GM10248 (cell line): ENCODE measurements around the gene KCTD5.

Experiments used
- CTCF ChIA-PET: fragments of 300-600 bp; sonication (Branson Sonifier 250); formaldehyde crosslinking; extraction: SDS; loops from one replicate; lab custom pipeline; 2021; ENCODE audit warnings: antibody characterized with exemption; lab: Yijun Ruan, JAX
- POLR2A ChIA-PET: fragments of 350-650 bp; sonication (Branson Sonifier 250); formaldehyde crosslinking; extraction: SDS; loops from one replicate; lab custom pipeline; 2020; ENCODE audit warnings: antibody characterized with exemption; lab: Yijun Ruan, JAX
- DNase-seq: peaks from one replicate; pipeline ENCODE4 v3.0.0; 2012; ENCODE audit errors: extremely low spot score
- TF ChIP-seq, protein P1 (sequence below): IDR thresholded peaks from 2 replicates; pipeline ENCODE4 v1.5.1; 2012; ENCODE audit warnings: mild to moderate bottlenecking, low read depth; ENCODE audit errors: extremely low read depth, missing control alignments, control extremely low read depth

The KCTD5 gene

DNA sequence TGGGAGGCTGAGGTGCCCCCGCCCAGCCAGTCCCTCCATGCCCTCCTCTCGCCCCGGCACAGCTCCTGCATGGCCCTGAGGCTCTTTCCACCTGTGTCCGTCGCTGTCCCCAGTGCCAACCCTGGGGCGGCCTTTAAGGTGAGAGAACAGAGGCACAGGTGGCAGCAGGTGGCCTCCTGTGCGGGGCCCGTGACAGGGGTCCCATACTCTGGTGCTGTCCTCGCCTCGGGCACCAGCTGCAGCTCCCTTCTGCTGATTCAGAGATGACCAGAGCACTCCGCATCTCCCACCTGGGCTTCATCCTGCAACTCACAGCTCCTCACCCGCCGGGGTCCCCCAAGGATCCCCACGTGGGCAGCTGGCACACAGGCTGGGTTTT lies 29.7 kb downstream of the KCTD5 start:
- TF ChIP-seq, protein P1, sequence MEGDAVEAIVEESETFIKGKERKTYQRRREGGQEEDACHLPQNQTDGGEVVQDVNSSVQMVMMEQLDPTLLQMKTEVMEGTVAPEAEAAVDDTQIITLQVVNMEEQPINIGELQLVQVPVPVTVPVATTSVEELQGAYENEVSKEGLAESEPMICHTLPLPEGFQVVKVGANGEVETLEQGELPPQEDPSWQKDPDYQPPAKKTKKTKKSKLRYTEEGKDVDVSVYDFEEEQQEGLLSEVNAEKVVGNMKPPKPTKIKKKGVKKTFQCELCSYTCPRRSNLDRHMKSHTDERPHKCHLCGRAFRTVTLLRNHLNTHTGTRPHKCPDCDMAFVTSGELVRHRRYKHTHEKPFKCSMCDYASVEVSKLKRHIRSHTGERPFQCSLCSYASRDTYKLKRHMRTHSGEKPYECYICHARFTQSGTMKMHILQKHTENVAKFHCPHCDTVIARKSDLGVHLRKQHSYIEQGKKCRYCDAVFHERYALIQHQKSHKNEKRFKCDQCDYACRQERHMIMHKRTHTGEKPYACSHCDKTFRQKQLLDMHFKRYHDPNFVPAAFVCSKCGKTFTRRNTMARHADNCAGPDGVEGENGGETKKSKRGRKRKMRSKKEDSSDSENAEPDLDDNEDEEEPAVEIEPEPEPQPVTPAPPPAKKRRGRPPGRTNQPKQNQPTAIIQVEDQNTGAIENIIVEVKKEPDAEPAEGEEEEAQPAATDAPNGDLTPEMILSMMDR, result no peak
- ChIA-PET CTCF (no interaction called here), POLR2A (interaction anchor here (1.2 kb wide), 1 partner anchor 30 kb away, joined by 3 read pairs; the partner anchor contains the start of gene KCTD5)
- DNase-seq, result no peak

DNA sequence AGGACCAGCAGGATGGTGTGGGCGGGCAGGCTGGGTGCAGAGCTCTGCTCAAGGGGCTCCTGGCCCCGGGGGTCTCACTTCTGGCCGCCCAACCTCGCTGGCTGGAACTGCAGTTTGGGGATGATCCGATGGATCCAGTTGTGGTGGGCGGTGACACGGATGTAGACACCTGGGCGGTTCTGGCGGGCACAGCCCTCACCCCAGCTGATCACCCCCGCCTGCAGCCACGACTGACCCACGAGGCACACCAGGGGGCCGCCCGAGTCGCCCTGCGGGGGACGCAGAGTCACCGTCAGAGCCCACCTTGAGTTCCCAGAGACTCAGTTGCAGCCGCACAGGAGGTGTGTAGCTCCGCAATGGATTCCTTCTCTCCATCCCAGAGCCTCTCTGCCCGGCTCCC lies 30.2 kb downstream of the KCTD5 start:
- ChIA-PET POLR2A (no interaction called here), CTCF (no interaction called here)
- no peak for DNase-seq
- TF ChIP-seq, protein P1, result no peak

DNA sequence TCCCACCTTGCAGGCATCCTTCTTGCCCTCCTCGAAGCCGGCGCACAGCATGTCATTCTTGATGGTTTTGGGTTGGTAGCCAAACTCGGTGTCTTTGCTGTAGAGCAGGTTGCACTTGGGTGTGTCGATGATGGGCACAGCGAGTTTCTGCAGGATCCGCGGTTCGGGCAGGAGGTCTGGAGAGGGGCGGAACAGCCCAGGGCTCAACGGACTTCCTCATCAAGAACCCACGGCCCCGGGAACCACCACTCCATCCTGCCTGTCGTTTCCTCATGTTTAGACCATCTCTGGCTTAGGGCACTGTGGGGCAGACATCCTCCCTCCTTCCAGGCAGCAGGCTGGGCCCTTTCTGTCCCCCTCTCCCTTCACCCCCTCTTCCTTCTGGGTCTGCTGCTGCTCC lies 31.2 kb downstream of the KCTD5 start:
- ChIA-PET POLR2A (no interaction called here), CTCF (no interaction called here)
- TF ChIP-seq, protein P1, result no peak
- no peak for DNase-seq

DNA sequence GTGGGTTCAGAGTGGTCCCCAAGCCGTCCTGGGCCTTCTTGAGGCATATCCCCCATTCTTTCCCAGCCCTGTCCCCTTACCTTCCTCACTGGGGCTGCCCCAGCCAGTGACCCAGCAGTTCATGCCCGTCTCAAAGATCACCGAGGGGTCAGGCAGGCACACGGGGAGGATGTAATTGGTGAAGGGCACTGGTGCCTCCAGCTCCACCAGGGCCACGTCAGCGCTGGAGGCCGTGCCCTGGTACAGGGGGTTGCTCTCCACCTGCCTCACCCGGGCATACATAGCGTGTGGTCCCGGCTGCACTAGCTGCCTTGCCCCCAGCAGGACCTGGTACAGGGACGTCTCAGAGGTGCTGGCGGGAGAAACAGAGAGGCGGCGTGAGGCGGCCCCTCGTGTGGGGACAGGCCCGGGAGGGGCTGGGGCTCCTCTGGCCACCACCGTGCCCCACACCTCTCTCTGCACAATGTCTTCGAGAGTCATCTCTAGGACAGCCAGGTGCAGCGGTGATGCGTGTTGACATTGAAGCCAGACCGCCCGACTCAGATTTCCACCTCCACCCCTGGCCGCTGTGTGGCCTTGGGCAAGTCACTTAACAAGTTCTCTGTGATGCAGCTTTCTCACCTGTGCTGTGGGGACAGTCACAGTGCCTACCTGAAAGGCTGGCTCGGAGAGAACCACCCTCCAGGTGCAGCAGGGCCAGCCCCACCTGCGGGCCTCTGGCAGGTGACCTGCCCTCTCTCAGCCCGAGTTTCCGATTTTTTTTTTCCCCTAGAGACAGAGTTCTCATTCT lies 31.9 kb downstream of the KCTD5 start:
- POLR2A ChIA-PET, result no interaction called here
- TF ChIP-seq, protein P1, result no peak
- DNase-seq, result no peak
- CTCF ChIA-PET, result no interaction called here

DNA sequence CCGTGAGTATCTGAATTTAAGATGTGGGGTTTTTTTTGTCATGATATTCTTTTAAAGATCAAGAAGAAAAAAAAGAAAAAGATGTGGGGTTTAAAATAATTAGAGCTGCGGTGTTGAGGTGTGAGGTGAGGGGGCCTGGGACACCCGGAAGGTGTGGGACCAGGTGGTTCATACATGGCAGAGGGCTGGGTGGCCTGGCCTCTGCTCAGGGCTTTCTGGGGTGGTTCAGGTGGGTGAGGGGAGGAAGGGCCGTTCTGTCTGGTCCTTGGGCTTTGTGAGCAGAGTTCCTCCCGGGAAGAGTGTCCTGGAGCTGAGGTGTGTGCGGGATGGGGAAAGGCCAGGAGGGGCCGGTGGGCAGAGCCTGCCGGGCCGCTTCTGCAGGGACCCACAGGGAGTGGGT lies 32.7 kb downstream of the KCTD5 start:
- TF ChIP-seq, protein P1, result no peak
- POLR2A ChIA-PET, result interaction anchor here (0.6 kb wide), 1 partner anchor 38 kb away, joined by 3 read pairs; the partner anchor contains the start of gene SRRM2
- CTCF ChIA-PET, result no interaction called here

DNA sequence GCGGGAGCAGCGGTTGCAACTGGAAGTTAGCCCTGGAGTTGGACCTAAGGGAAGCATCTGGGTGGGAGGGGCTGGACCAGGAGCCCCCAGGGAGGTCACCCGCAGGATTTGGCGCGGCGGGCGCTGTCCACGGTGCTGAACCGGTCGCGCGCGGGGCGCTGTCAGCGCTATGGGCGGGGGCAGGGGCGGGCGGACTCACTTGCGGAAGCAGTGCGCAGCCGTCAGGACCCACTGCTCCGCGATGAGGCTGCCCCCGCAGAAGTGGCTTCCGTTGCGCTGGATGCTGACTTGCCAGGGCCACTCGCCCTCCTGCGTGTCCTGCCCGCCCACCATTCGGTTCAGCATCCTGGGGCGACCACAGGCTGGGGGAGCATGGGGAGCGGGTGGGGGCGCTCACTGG lies 33.2 kb downstream of the KCTD5 start:
- CTCF ChIA-PET, result no interaction called here
- POLR2A ChIA-PET, result interaction anchor here (0.6 kb wide), 1 partner anchor 37 kb away, joined by 3 read pairs; the partner anchor contains the start of gene SRRM2
- peak; percentile 83 for DNase-seq

More for the DNA sequence above, 32.7 kb downstream of the KCTD5 start:
- DNase-seq, result no peak

More for the DNA sequence above, 33.2 kb downstream of the KCTD5 start:
- TF ChIP-seq, protein P1, result no peak
